Measurements from ENCODE around the gene SEC14L5.

The SEC14L5 gene

DNA sequence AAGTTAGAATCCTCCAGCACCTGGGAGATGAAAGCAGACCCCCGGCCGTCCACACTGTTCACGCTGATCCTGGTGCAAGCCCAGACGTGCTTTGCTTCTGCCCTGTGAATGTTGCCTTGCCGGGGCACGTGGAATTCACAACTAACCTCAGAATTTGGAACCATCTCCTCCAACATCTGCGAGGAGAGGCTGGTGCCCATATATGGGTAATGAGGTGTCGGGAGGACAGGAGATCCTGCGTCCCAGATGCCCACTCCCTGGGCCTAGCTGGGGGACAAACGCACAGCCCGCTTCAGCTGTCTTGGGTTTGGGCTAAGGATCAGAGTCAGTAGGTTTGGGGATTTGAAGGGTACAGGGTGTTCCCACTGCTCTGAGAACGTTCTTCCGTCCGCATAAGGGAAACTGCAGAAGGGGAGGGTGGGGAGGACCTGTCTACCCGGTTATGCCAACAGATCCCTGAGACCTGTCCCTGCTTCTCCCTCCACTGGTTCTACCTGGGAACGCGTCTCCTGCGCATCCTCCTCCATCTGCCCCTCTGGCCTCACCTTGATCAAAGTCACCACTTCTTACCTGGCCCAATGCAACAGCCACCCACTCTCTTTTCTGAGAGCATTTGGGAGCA lies 35.3 kb upstream of the SEC14L5 start:
- Histone ChIP-seq H3K4me3 (ENCODE audit: low read length) (no peak overlapping the region), H3K9ac (ENCODE audit: low read length) (no peak overlapping the region), H3K27me3 (ENCODE audit: low read depth, low read length) (peaks cover 12% of the 10 kb centered on the region), H4K20me1 (ENCODE audit: insufficient read depth, low read length) (no peaks in the 10 kb centered on the region), H3K27ac (ENCODE audit: low read length) (no peak overlapping the region), H3K9me3 (ENCODE audit: insufficient read depth, low read length) (peaks cover 5% of the 10 kb centered on the region; the same call in 1 of the 2 replicates), H3K4me1 (ENCODE audit: low read length) (no peaks in the 10 kb centered on the region), H3K36me3 (replicated peaks; ENCODE audit: low read depth, low read length) (no peaks in the 10 kb centered on the region), H2AFZ (ENCODE audit: low read depth, low read length) (no peak overlapping the region), H3K4me2 (ENCODE audit: low read length) (no peak overlapping the region), H3K79me2 (ENCODE audit: low read length) (no peaks in the 10 kb centered on the region)
- TF ChIP-seq EZH2phosphoT487 (IDR thresholded peaks at IDR 0.05; ENCODE audit: low read depth), result no peak
- TF ChIP-seq, protein P1, sequence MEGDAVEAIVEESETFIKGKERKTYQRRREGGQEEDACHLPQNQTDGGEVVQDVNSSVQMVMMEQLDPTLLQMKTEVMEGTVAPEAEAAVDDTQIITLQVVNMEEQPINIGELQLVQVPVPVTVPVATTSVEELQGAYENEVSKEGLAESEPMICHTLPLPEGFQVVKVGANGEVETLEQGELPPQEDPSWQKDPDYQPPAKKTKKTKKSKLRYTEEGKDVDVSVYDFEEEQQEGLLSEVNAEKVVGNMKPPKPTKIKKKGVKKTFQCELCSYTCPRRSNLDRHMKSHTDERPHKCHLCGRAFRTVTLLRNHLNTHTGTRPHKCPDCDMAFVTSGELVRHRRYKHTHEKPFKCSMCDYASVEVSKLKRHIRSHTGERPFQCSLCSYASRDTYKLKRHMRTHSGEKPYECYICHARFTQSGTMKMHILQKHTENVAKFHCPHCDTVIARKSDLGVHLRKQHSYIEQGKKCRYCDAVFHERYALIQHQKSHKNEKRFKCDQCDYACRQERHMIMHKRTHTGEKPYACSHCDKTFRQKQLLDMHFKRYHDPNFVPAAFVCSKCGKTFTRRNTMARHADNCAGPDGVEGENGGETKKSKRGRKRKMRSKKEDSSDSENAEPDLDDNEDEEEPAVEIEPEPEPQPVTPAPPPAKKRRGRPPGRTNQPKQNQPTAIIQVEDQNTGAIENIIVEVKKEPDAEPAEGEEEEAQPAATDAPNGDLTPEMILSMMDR (IDR thresholded peaks at IDR 0.05; ENCODE audit: low read depth, low read length), result no peak

DNA sequence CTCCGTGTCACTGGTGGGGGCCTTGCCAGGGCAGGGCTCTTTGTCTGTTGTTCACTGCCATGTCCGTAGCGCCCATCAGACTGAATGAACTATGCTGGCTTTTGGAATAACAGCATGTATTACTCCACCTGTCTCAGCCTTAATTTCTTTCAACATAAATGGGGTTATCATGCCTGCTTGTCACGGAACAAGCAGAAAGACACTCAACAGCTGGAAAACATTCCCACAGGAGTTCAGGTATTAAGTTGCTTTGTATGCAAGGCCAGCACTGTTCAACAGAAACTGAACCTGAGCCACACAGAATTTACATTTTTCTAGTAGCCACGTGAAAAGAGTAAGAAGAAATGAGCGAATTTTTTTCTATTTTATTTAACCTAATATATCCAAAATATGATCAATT lies 34.3 kb upstream of the SEC14L5 start:
- H3K27ac ChIP-seq (ENCODE audit: low read length), result no peak overlapping the region
- peaks cover 5% of the 10 kb centered on the region; the same call in 1 of the 2 replicates for H3K9me3 ChIP-seq (ENCODE audit: insufficient read depth, low read length)
- no peak overlapping the region for H3K9ac ChIP-seq (ENCODE audit: low read length)
- no peak overlapping the region for H3K4me2 ChIP-seq (ENCODE audit: low read length)
- no peak overlapping the region for H2AFZ ChIP-seq (ENCODE audit: low read depth, low read length)
- H3K27me3 ChIP-seq (ENCODE audit: low read depth, low read length), result peaks cover 12% of the 10 kb centered on the region
- no peak overlapping the region for H3K4me3 ChIP-seq (ENCODE audit: low read length)
- H4K20me1 ChIP-seq (ENCODE audit: insufficient read depth, low read length), result no peaks in the 10 kb centered on the region
- H3K79me2 ChIP-seq (ENCODE audit: low read length), result no peaks in the 10 kb centered on the region
- no peaks in the 10 kb centered on the region for H3K36me3 ChIP-seq (replicated peaks; ENCODE audit: low read depth, low read length)
- no peak for TF ChIP-seq EZH2phosphoT487 (IDR thresholded peaks at IDR 0.05; ENCODE audit: low read depth)
- TF ChIP-seq, protein P1 (IDR thresholded peaks at IDR 0.05; ENCODE audit: low read depth, low read length), result no peak
- H3K4me1 ChIP-seq (ENCODE audit: low read length), result no peaks in the 10 kb centered on the region

DNA sequence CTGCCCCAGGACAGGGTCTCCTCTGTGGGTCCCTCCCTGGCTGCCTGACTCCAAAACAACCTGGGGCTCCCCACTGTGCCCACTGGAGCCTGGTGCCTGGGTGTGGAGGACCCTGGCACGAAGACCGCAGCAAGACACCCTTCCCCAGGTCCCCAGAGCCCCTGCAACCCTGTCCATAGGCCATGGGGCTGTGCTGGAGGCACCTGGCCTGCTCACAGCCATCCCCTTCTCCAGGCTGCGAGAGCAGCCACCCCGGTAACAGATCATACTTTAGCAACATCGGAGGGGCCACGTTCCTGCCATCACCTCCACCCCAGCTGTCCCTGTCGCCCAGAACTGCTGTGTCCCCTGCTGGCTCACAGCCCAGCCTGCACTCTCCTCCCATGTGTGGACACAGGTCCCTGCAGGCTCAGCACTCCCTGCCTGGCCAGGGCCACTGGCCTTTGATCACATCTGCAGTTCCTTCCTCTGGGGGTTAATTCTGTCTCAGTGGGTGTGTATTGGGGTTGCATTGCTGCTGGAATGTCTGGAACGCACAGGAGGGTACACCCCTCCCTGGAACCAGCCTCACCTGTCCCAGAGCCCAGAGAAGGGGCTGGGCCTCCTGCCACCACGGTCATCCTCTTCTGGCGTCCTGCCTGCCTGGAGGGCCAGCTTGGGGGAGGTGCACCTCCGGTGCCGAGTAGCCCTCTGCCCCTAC lies 33.4 kb upstream of the SEC14L5 start:
- Histone ChIP-seq H3K4me2 (ENCODE audit: low read length) (no peak overlapping the region), H3K27me3 (ENCODE audit: low read depth, low read length) (peaks cover 12% of the 10 kb centered on the region), H3K9ac (ENCODE audit: low read length) (no peak overlapping the region), H3K36me3 (replicated peaks; ENCODE audit: low read depth, low read length) (no peaks in the 10 kb centered on the region), H3K9me3 (ENCODE audit: insufficient read depth, low read length) (peaks cover 5% of the 10 kb centered on the region; the same call in 1 of the 2 replicates), H3K27ac (ENCODE audit: low read length) (no peak overlapping the region), H3K4me1 (ENCODE audit: low read length) (no peaks in the 10 kb centered on the region), H3K4me3 (ENCODE audit: low read length) (no peak overlapping the region), H2AFZ (ENCODE audit: low read depth, low read length) (no peak overlapping the region), H4K20me1 (ENCODE audit: insufficient read depth, low read length) (no peaks in the 10 kb centered on the region), H3K79me2 (ENCODE audit: low read length) (no peaks in the 10 kb centered on the region)
- TF ChIP-seq, protein P1 (IDR thresholded peaks at IDR 0.05; ENCODE audit: low read depth, low read length), result no peak
- no peak for TF ChIP-seq EZH2phosphoT487 (IDR thresholded peaks at IDR 0.05; ENCODE audit: low read depth)

DNA sequence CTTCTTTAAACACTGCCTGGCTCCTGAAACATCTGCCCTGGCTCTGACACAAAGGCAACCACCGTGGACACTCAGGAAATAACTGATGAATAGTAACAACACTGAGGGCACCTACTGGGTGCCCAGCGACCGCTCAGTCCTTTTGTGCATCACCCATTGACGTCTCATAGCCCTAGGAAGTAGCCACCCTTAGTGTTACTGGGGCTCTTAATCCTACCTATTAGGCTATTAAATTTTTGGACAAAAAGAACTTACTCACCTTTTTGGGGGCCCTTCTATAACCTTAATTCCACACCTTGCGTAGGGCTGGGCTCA lies 32.9 kb upstream of the SEC14L5 start:
- no peaks in the 10 kb centered on the region for H3K79me2 ChIP-seq (ENCODE audit: low read length)
- H3K4me1 ChIP-seq (ENCODE audit: low read length), result no peaks in the 10 kb centered on the region
- no peaks in the 10 kb centered on the region for H4K20me1 ChIP-seq (ENCODE audit: insufficient read depth, low read length)
- no peak overlapping the region for H3K9ac ChIP-seq (ENCODE audit: low read length)
- peaks cover 12% of the 10 kb centered on the region for H3K27me3 ChIP-seq (ENCODE audit: low read depth, low read length)
- H3K27ac ChIP-seq (ENCODE audit: low read length), result no peak overlapping the region
- H3K9me3 ChIP-seq (ENCODE audit: insufficient read depth, low read length), result peaks cover 5% of the 10 kb centered on the region; the same call in 1 of the 2 replicates
- H3K36me3 ChIP-seq (replicated peaks; ENCODE audit: low read depth, low read length), result no peaks in the 10 kb centered on the region
- H3K4me3 ChIP-seq (ENCODE audit: low read length), result no peak overlapping the region
- TF ChIP-seq, protein P1 (IDR thresholded peaks at IDR 0.05; ENCODE audit: low read depth, low read length), result no peak
- no peak for TF ChIP-seq EZH2phosphoT487 (IDR thresholded peaks at IDR 0.05; ENCODE audit: low read depth)
- H3K4me2 ChIP-seq (ENCODE audit: low read length), result no peak overlapping the region
- H2AFZ ChIP-seq (ENCODE audit: low read depth, low read length), result no peak overlapping the region

Data from OCI-LY3 (cell line).